Measurements from ENCODE around the gene DICER1.

DNA sequence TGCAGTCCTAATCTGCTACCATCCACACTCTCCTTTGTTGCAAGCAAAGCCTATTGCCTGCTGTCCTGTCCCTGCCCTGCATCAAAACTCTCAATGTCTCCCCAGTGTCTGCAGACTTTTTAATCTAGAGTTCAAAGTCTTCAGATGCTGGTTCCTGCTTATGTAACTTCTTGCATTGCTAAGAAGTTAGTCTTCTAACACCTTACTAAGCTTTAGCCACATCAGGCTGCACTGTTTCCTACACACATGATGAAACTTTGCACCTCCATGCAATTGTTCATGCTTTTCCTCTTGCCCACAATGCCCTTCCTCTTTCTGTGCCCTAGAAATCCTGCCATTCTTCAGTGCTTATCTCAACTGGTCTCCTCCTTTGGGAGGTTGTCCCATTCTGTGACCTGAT, 16.2 kb upstream of the DICER1 start:
- TF ChIP-seq CTCF (optimal IDR thresholded peaks at IDR 0.05 in 1 of 3, IDR thresholded peaks at IDR 0.05 in 1 of 3, conservative IDR thresholded peaks at IDR 0.05 in 1 of 3; ENCODE audit: extremely low read depth in 1 of 3, insufficient read depth in 2 of 3, low read length in 3 of 3) (no peak), EZH2 (IDR thresholded peaks at IDR 0.05; ENCODE audit: low read length) (no peak)
